GM21381 (cell line): ENCODE data around the gene MIF.
"Not testable (repeated sequence)": the region's sequence is repeated elsewhere in the genome, so short reads cannot be mapped to it uniquely, and the experiment has no call there.

Experiments
- ATAC-seq: cut with Tn5 transposase; IDR thresholded peaks from one replicate; pipeline ENCODE4 v1.9.1; 2021; ENCODE audit warnings: mild to moderate bottlenecking, moderate library complexity; ENCODE audit not compliant: unreplicated experiment

Gene MIF

DNA sequence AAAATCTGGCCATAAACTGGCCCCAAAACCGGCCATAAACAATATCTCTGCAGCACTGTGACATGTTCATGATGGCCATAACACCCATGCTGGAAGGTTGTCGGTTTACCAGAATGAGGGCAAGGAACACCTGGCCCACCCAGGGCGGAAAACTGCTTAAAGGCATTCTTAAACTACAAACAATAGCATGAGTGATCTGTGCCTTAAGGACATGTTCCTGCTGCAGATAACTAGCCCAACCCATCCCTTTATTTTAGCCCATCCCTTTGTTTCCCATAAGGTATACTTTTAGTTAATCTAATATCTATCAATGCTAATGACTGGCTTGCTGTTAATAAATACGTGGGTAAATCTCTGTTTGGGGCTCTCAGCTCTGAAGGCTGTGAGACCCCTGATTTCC, 6.0 kb downstream of the MIF start:
- ATAC-seq, result not testable (repeated sequence)

DNA sequence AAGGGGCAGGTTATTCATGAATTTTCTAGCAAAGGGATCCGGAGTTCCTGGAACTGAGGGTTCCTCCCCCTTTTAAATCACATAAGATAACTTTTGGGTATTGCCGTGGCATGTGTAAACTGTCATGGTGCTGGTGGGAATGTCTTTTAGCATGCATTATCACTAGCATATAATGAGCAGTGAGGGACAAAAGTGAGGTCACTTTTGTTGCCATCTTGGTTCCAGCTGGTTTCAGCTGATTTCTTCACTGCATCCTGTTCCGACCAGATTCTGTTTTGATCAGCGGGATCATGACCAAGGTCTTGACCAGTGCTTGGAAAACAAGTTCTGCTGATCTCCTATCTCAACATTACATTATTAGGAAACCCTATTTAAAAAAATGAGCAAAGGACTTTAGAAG, 7.4 kb downstream of the MIF start:
- ATAC-seq, result no peak

DNA sequence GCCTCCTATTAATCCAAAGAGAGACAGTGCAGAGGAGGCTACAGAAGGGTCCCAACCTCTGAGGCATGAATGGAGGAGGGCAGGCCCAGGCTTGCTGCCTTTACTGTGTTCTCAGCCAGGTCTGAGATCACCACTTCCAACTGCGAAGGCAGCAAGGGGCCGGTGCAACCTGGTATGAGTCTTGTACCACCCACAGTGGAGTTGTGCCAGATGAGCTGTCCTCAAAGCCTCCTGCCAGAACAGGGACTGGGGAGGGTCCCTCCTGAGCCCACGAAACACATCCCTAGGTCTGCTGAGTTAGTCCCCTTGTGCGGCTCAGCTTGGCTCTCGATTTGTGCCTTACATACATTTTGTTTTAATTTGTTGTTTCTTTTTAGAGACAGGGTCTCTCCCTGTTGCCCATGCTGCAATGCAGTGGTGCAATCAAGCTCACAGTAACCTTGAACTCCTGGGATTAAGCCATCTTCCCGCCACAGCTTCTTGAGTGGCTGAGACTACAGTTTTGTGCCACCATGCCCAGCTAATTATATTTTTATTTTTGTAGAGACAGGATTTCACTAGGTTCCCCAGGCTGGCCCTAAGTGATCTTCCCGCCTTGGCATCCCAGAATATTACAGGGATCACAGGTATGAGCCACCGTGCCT, 9.3 kb downstream of the MIF start:
- ATAC-seq, result no peak

DNA sequence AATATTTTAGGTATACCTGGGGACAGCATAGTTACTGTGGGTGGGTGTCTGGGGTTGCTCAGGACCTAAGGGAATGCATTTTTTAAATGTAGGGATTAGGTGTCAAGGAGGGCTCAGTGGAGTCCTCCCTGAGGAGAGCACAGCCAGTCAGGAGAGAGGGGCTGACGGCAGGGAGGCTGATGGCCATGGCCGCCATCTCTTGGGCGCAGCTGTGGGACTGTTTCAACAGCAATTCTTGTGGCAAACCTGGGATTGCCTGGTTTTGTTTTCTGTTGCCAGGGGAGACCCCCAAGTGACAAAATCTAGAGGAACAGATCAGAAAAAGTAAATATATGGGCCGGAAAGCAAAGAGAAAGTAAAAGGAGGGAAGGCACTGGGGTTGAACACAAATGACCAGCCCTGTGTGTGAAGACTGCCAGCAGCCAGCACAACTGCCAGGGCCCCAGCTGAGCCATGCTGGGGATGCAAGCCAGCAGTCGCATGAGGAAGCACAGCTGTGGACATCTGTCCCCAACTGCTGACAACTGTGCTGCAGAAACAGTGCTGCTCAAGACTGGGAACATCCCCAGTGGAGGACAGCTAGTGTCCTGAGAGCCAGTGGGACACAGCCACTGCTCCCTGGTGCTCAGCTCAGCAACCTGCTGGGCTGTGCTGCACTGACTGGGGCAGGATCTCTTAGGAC, 10.5 kb downstream of the MIF start:
- no peak for ATAC-seq

DNA sequence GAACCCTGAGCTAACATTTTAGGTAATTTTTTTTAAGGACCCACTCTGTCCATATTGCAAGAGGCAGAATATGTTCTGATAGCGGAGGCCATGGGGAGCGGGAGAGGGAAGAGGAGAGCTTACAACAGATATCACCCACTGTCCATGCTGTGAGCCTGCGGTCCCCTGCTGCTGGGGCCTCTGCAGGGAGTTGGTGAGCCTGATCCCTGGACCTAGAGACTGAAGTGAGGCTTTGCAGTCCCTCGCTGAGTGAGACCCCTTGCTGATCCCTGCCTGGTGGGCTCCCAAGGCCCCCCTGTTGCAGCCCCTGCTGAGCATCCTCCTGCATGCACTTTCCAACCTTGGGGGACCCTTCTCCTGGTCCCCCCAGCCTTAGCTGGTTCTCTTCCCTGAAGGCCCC, 12.5 kb downstream of the MIF start:
- no peak for ATAC-seq

DNA sequence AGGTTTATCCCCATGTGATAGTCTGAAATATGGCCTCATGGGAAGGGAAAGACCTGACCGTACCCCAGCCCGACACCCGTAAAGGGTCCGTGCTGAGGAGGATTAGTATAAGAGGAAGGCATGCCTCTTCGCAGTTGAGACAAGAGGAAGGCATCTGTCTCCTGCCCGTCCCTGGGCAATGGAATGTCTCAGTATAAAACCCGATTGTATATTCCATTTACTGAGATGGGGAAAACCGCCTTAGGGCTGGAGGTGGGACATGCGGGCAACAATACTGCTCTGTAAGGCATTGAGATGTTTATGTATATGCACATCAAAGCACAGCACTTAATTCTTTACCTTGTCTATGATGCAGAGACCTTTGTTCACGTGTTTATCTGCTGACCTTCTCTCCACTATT, 13.2 kb downstream of the MIF start:
- ATAC-seq, result not testable (repeated sequence)

DNA sequence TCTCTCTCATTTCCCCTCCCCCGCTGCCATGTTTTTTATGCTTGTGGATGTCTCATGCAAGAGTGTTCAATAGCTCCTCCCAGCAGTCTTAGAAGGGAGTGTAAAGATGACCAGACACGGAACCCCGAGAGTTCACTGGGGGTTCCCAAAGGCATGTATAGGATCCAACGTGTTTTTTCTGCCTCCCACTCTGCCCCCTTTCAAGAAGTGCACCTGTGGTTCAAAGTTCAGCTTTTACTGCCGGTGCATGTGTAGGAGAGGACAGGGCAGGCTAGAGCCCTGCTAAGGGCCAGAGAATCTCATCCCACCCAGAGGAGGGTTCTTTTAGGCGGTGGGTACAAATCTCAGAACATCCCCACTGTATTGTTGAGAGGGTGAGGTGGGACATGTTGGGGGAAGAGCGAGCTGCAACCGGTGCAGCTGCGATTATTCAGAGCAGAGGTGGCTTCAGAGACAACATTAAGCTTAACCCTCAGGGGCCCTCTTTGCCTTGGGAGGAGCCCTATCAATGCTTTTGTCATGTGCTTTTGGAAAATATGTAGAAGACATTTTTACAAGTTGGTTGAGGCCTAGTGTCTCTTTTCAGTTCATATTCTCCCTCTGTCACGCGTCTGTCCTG, 14.5 kb downstream of the MIF start:
- no peak for ATAC-seq

DNA sequence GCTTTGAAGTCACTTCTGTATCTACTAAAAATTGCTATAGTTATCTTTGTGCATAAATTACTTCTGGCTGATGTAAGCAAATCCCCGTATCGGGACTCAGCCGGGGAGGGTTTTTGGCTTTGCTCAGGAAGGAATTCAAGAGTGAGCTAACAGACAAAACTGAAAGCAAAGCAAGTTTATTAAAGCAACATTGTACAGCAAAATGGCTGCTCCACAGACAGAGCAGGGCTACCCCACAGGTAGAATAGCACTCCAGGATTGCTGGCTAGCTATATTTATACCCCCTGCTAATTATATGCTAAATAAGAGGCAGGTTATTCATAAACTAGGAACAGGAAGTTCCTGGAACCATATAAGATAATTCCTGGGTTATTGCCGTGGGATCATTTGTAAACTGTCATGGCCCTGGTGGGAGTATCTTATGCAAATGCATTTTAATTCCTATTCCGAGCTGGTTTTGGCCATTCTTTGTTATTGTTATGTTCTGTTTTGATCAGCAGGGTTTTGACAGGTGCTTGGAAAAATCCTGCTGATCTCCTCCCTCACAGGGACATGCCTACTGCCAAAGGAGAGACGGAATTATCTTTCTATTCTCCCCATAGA, 15.2 kb downstream of the MIF start:
- ATAC-seq, result no peak

DNA sequence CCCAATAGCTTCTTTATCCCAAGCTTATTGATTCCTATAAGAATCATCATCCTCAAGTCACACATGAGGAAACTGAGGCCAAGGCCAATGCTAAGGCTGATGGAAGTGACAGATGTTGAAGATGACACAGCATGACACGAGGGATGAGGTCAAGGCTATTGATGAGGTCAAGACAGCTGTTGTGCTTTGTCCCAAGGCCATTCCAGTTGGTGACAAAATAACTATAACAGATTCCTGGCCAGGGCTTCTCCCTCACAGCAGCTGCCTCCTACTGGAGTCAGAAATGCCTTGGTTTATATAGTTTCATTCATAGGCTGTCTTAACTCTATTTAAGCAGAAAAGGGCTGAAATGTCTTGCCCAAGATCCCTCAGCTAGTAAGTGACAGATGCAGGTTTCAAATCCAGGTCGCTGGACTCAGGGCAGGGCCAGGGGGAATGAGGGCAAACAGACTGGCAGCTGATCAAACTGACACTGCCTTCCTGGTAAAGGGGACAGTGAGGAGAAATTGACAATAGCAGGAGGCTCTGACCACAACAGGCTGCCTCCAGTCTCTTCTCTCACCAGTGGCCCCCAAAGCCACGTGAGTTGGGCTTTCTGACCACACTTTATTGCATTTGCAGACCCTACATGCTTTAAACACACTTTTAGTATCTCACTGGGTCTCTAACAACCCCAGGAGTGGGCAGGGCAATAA, 16.5 kb downstream of the MIF start:
- no peak for ATAC-seq

DNA sequence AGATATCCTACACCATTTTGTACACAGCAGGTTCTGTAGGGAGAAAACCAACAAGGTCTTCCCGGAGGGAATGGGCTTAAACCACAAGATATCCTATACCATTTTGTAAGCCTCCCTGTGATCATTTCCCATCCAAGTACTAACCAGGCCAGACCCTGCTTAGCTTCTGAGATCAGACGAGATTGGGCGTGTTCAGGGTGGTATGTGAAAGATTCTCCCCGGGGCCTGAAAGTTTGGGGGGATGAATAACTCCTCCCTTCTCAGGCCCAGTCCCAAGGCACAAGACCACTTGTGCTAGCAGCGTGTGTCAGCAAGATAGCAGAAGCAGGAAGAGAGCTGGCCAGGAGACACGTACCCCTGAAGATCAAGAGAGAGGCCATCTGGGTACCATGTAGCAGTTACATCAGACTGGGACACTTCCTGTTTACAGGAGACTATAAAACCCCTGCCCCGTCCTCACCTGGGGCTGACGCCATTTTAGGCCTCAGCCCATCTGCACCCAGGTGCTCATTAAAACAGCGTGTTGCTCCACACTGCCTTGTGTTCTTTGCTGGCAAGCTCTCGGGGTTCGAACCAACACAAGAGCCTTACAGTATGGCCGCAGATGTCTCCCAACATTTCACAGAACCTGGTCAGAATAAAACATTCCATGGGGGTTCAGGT, 17.3 kb downstream of the MIF start:
- ATAC-seq, result no peak

DNA sequence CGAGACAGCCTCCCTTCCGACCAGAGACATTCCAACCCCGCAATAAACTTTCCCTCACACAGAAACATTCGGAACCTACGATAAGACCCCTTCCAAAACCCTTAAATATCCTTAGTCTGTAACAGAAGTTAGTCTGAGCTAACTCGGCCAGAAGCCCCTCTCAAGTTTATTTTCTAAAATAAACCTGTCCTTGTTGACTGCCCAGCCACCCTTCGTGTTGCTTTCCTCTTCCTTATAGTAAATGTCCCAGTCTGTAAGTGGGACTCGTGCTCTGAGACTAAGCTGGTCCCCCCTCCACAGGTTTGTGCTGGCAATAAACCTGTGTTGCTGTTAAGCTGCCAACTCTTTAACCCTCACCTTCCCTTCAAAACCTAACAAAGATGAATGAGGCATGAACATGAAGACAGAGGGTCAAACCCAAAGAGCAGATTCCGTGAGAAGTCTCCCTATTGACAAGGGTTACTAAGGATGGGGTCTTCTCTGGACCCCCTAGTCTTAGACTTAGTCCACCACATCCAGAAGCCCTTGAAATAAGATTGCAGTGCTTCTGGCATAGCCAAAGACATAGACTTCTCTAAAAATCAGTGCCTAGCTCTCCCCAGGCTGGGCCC, 18.2 kb downstream of the MIF start:
- ATAC-seq, result no peak

DNA sequence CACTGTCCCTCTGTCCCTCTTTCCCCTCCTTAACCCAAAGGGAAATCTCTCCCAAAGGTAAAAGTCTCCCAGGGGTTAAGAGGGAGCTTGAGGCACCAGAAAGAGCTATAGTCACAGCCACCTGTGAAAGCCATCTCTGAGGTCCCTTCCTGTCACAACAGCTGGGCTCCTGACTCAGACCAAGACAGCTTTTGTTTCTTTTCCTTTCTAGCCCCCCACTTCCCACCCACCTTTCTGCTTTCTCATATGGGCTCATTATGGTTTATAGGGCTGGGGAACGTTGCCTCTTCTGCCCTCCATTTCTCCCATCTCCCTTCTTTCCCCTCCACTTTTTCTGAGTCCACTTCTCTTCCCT, 19.1 kb downstream of the MIF start:
- ATAC-seq, result no peak

DNA sequence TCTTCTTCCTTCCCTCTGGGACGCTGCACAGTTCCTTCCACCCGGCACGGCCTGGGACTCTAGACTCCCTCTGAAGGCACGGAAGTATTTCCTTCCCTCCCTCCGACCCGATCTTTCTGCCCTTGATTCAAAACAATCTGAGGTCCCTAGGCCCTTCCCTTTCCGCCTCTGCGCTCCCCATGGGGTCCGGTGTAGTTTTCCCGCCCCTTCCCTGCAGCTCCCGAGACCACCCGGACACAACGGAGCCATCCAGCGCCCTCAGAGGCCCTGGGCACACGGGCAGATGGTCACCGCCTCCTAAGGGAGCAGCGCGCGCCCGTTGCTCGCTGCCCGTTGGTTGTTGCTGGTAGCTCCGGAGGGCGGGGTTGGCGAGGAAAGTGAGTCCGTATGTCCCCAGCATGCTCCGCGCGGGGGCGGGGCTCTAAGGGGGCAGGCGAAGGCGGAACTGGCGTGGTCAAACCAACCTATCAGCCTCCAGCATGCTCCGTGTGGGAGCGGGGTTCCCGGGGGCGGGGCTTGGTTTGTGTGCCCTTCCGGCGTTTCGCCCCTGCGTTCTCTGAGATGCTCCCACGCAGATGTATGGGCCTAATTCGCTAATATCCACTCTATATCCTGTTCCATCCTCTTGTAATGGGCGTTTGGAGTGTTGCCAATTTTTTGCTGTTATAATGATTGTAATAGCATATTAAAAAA, 19.6 kb downstream of the MIF start:
- peak; percentile 98 for ATAC-seq

DNA sequence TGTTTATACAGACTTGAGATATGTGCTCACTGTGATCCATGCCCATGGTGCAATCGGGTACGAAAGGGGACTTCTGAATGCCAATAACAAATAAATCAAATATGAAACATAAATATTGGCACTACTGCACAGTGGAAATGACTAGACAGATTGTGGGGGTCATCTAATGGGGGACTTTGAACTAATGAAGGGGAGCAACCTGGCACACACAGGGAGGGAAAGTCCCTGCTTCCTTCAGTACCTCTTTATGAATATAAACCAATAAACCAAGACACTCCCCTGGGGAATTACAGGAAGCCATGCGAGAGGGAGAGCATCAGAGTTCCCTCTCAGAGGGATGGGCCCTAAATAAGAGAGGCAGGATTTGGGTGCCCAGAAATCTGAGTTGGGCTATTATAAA, 21.1 kb downstream of the MIF start:
- ATAC-seq, result no peak

DNA sequence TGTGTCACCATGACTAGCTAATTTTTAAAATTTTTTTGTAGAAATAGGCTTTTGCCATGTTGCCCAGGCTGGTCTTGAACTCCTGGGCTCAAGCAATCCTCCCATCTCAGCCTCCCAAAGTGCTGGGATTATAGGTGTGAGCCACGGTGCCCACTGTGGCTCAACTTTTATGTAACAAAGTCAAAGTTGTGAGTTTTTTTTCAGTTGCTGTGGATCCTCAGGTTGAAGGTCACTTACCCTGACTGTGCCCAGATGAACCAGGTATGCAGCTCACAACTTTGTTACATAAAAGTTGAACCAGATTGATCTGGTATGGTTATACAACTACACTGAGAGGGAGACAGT, 26.1 kb downstream of the MIF start:
- not testable (repeated sequence) for ATAC-seq

DNA sequence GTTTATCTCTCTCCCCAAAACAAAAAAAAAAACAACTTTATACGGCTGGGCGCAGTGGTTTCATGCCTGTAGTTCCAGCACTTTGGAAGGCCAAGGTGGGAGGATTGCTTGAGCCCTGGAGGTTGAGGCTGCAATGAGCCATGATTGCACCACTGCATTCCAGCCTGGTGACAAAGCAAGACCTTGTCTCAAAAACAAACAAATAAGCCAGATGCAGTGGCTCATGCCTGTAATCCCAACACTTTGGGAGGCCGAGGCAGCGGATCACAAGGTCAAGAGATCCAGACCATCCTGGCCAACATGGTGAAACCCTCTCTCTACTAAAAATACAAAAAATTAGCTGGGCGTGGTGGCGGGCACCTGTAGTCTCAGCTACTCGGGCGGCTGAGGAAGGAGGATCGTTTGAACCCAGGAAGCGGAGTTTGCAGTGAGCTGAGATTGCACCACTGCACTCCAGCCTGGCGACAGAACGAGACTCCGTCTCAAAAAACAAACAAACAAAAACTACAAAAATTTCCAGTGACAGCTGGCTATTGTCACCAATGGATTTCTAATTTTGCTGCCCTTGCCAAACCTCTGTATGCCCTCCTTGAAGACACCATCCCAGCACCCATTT, 27.5 kb downstream of the MIF start:
- ATAC-seq, result not testable (repeated sequence)

DNA sequence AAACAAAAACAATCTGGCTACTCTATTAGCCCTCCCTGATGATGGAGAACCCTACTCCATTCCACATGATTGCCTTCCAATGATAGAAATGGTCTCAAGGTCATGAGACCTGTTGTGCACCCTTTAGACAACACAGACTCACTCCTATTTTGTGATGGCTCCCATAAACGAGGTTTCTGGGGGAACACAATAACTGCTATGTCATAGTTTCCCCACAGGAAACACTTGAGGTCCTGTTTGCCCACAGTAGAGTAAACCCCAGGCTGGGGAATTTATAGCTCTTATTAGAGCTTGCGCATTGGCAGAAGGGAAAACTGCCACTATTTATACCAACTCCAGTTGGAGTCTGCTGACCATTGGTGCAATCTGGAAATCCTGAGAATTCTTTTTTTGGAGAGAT, 28.7 kb downstream of the MIF start:
- no peak for ATAC-seq

DNA sequence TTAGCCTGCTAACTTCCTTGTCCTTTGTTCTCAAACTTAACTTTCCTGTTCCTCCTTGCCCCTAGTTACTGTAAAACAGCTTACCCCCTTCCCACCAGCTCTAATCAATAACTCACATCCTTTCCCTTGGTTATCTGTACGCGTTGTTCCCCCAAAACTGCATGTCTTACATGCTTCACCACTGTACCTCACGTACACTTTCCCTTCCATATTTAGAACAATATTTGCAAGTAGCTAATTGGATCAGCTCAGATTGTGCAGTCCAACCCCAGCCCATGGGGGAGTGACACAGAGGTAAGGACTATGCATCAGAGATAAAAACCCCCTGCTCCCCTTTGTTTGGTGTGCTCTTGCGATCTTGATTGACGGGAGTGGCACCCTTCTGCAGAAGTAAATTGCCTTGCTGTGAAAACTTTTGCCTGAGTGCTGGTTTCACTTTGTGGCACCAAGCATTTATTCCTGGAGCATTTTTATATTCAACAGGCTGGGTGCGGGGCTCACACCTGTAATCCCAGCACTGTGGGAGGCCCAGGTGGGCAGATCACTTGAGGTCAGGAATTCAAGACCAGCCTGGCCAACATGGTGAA, 30.9 kb downstream of the MIF start:
- ATAC-seq, result no peak

DNA sequence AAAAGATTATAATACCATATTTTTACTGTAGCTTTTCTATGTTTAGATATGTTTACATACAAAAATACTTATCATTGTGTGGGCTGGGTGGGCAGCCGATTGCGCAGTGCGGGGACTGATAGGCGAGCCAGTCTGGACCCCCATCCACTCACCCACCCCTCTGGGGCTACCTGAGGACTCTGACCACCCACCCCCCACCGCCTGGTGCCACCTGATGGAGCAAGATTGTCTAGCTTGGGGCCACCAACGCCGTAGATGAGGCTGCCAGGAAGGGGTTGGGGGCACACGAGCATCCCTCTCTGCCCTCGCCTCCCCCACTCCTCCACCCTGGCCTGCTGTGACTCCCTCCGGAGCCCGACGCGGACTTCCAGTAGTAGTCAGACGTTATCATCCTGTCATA, 32.4 kb downstream of the MIF start:
- ATAC-seq, result no peak
